ENCODE data around the gene EPHB1. TPM values are rescaled to one million over a fixed set of nuclear protein-coding genes. Genes with fewer than 3 reads are reported as not detected.

EPHB1 gene
- total and polyA plus RNA-seq, 2 donors (not counting 3 experiments of a cell fraction or from before 2014, with no cell fraction given): 1.3 to 5.2 TPM

- no peaks in the 10 kb centered on the region for H4K20me1 ChIP-seq (replicated peaks; ENCODE audit: control insufficient read depth, extremely low read depth, insufficient read depth, low read length)
- ChIA-PET CTCF (no interaction called here), POLR2A (no interaction called here)
- no peak overlapping the region for H2AFZ ChIP-seq (ENCODE audit: low read depth, low read length)
- no peak overlapping the region for H3K9ac ChIP-seq (replicated peaks; ENCODE audit: extremely low read depth, insufficient read depth, low read length)
- intact Hi-C loops (cut with micrococcal nuclease) (no loop called here), dilution Hi-C loops (cut with MboI; ENCODE audit: extremely low pct_ligation_motif_present, low sequenced_read_pairs) (no loop called here)
- no peaks in the 10 kb centered on the region for H3K9me3 ChIP-seq (replicated peaks; ENCODE audit: control insufficient read depth, insufficient read depth, low read length)
- BruUV-seq (replicated peaks): no TSS peak
- no peaks in the 10 kb centered on the region for H3K4me1 ChIP-seq (ENCODE audit: control insufficient read depth, extremely low read depth, insufficient read depth, low read length)
- no peaks in the 10 kb centered on the region for H3K9me1 ChIP-seq (replicated peaks; ENCODE audit: control insufficient read depth, extremely low read depth, insufficient read depth, low read length)
- DNase-seq (ENCODE audit: low read depth, low spot score) (no peak), FAIRE-seq (no peak)
- H3K79me2 ChIP-seq (ENCODE audit: control insufficient read depth, insufficient read depth, low read length): no peaks in the 10 kb centered on the region
- TF ChIP-seq JUN (IDR thresholded peaks at IDR 0.05; ENCODE audit: borderline replicate concordance, insufficient read depth, insufficient read length, low read depth): no peak
- TF ChIP-seq POLR2AphosphoS5 (IDR thresholded peaks at IDR 0.05; ENCODE audit: insufficient read depth, low read depth, low read length): no peak
- no peak for TF ChIP-seq MYC (IDR thresholded peaks at IDR 0.05; ENCODE audit: low read depth, low read length)
- TF ChIP-seq POLR2A (IDR thresholded peaks at IDR 0.05; ENCODE audit: low read depth, low read length): no peak
- no peak for TF ChIP-seq GATA2 (IDR thresholded peaks at IDR 0.05; ENCODE audit: insufficient read depth, insufficient read length, low read depth, low read length)
- TF ChIP-seq CTCF (IDR thresholded peaks at IDR 0.05; ENCODE audit: extremely low read depth in 1 of 2, insufficient read depth in 1 of 2, low read depth in 1 of 2, low read length in 2 of 2): no peak
- TF ChIP-seq EZH2 (IDR thresholded peaks at IDR 0.05; ENCODE audit: borderline replicate concordance, low read depth, low read length, severe bottlenecking): no peak
- TF ChIP-seq FOS (IDR thresholded peaks at IDR 0.05; ENCODE audit: borderline replicate concordance, insufficient read depth, low read length): no peak
- TF ChIP-seq, protein P1, sequence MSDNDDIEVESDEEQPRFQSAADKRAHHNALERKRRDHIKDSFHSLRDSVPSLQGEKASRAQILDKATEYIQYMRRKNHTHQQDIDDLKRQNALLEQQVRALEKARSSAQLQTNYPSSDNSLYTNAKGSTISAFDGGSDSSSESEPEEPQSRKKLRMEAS (IDR thresholded peaks at IDR 0.05; ENCODE audit: insufficient read depth, insufficient read length): no peak
- no peak overlapping the region for H3K4me3 ChIP-seq (replicated peaks in 1 of 3; ENCODE audit: insufficient read depth in 1 of 3, low read depth in 1 of 3, low read length in 3 of 3)
- no peaks in the 10 kb centered on the region for H3K27me3 ChIP-seq (ENCODE audit: control insufficient read depth in 2 of 2, insufficient read depth in 2 of 2, low read length in 2 of 2)
- no peak overlapping the region for H3K4me2 ChIP-seq (ENCODE audit: insufficient read depth, low read length)
- H3K27ac ChIP-seq (ENCODE audit: insufficient read depth, low read depth, low read length): no peak overlapping the region
- no peaks in the 10 kb centered on the region for H3K36me3 ChIP-seq (ENCODE audit: control insufficient read depth in 2 of 2, extremely low read depth in 1 of 2, insufficient read depth in 2 of 2, low read length in 2 of 2)
These were observed 463.9 kb downstream of the EPHB1 start for GRCh38 chr3:135258916-135259315.
